CD4-positive, alpha-beta T cell treated with Interleukin-6 at 100 ng/mL for 8 hours (primary cell): Measurements from ENCODE around the gene PAX9.

Experiments
- DNase-seq: peaks from one replicate; pipeline ENCODE4 v3.0.0-alpha.2; 2020; ENCODE audit warnings: mixed read lengths, low spot score

PAX9 gene

GRCh38 chr14:36655963-36656686, 5.5 kb upstream of the PAX9 start:
- no peak for DNase-seq

- DNase-seq: no peak
Measured at GRCh38 chr14:36656687-36657398, 4.8 kb upstream of the PAX9 start.

GRCh38 chr14:36657399-36658122, 4.1 kb upstream of the PAX9 start:
- DNase-seq: no peak

GRCh38 chr14:36658123-36659009, 3.3 kb upstream of the PAX9 start:
- no peak for DNase-seq

- no peak for DNase-seq
Measured at GRCh38 chr14:36659010-36659821, 2.4 kb upstream of the PAX9 start.

- DNase-seq: no peak
Measured at GRCh38 chr14:36659822-36660735, 1.6 kb upstream of the PAX9 start.

GRCh38 chr14:36660736-36661505, 739 bp upstream of the PAX9 start:
- DNase-seq: no peak

GRCh38 chr14:36662258-36662542, 540 bp downstream of the PAX9 start:
- no peak for DNase-seq

GRCh38 chr14:36662543-36663403, 1.1 kb downstream of the PAX9 start:
- no peak for DNase-seq

- DNase-seq: no peak
Measured at GRCh38 chr14:36663404-36664321, 2.0 kb downstream of the PAX9 start.

- no peak for DNase-seq
Measured at GRCh38 chr14:36664322-36665193, 2.9 kb downstream of the PAX9 start.

- DNase-seq: no peak
Measured at GRCh38 chr14:36665887-36666415, 4.3 kb downstream of the PAX9 start.

GRCh38 chr14:36666416-36667206, 5.0 kb downstream of the PAX9 start:
- no peak for DNase-seq

GRCh38 chr14:36667679-36668078, 6.0 kb downstream of the PAX9 start:
- no peak for DNase-seq

- no peak for DNase-seq
Measured at GRCh38 chr14:36671149-36671548, 9.5 kb downstream of the PAX9 start.
